Astrocyte (in vitro differentiated cells and primary cell): ENCODE results near the gene FAM217A. TPM values are rescaled to one million over a fixed set of nuclear protein-coding genes. Genes with fewer than 3 reads are reported as not detected.
"Not testable (repeated sequence)": the region's sequence is repeated elsewhere in the genome, so short reads cannot be mapped to it uniquely, and the experiment has no call there.

Experiments used
- DNase-seq: peaks from one replicate; pipeline ENCODE4 v3.0.0-alpha.2; 2010; ENCODE audit warnings: low read depth
- FAIRE-seq: peaks from 2 replicates; lab custom pipeline; 2011; peaks lifted over from hg19 to GRCh38; lab: Jason Lieb, UNC
- H2AFZ ChIP-seq: 2 replicates; pipeline ENCODE4 v1.6.0; 2012; ENCODE audit warnings: low read depth, low read length, inconsistent platforms
- H3K27ac ChIP-seq: 2 replicates; pipeline ENCODE4 v1.5.1; 2011; ENCODE audit warnings: low read depth, low read length, inconsistent platforms
- H3K27me3 ChIP-seq: 2 replicates; pipeline ENCODE4 v1.6.0; 2011; ENCODE audit warnings: low read length, inconsistent platforms; ENCODE audit not compliant: insufficient read depth
- H3K36me3 ChIP-seq: 2 replicates; pipeline ENCODE4 v1.5.1; 2011; ENCODE audit warnings: low read length, inconsistent platforms; ENCODE audit not compliant: insufficient read depth
- H3K4me1 ChIP-seq: 2 replicates; pipeline ENCODE4 v1.5.1; 2011; ENCODE audit warnings: low read length, inconsistent platforms; ENCODE audit not compliant: insufficient read depth
- H3K4me2 ChIP-seq: 2 replicates; pipeline ENCODE4 v1.6.0; 2012; ENCODE audit warnings: low read length, inconsistent platforms
- H3K4me3 ChIP-seq: 2 replicates; pipeline ENCODE4 v1.5.1; 2011; ENCODE audit warnings: low read depth, mild to moderate bottlenecking, low read length, inconsistent platforms; ENCODE audit not compliant: insufficient read depth
- H3K79me2 ChIP-seq: 2 replicates; pipeline ENCODE4 v1.6.0; 2012; ENCODE audit warnings: mild to moderate bottlenecking, low read length, inconsistent platforms; ENCODE audit not compliant: insufficient read depth
- H3K9ac ChIP-seq: 2 replicates; pipeline ENCODE4 v1.6.0; 2012; ENCODE audit warnings: mild to moderate bottlenecking, low read length, inconsistent platforms
- H3K9me3 ChIP-seq: 2 replicates; pipeline ENCODE4 v1.5.1; 2012; ENCODE audit warnings: low read depth, mild to moderate bottlenecking, low read length, inconsistent platforms; ENCODE audit not compliant: insufficient read depth
- H4K20me1 ChIP-seq: 2 replicates; pipeline ENCODE4 v1.6.0; 2012; ENCODE audit warnings: low read length, inconsistent platforms; ENCODE audit not compliant: insufficient read depth
- H3K27ac Mint-ChIP-seq: one replicate; pipeline ENCODE4 v1.8.0; 2021; ENCODE audit warnings: mild to moderate bottlenecking, mixed read lengths; ENCODE audit not compliant: unreplicated experiment
- H3K27me3 Mint-ChIP-seq: one replicate; pipeline ENCODE4 v1.8.0; 2021; ENCODE audit warnings: low read depth, mixed read lengths; ENCODE audit not compliant: unreplicated experiment
- H3K36me3 Mint-ChIP-seq: one replicate; pipeline ENCODE4 v1.8.0; 2021; ENCODE audit warnings: low read depth, mixed read lengths; ENCODE audit not compliant: unreplicated experiment
- H3K4me1 Mint-ChIP-seq: one replicate; pipeline ENCODE4 v1.8.0; 2021; ENCODE audit warnings: low read depth, mixed read lengths; ENCODE audit not compliant: unreplicated experiment
- H3K4me3 Mint-ChIP-seq: one replicate; pipeline ENCODE4 v1.8.0; 2021; ENCODE audit warnings: mild to moderate bottlenecking, moderate library complexity, mixed read lengths; ENCODE audit not compliant: unreplicated experiment
- H3K9me3 Mint-ChIP-seq: one replicate; pipeline ENCODE4 v1.8.0; 2021; ENCODE audit warnings: mild to moderate bottlenecking, mixed read lengths; ENCODE audit not compliant: unreplicated experiment
- CTCF ChIP-seq: IDR thresholded peaks from 2 replicates; pipeline ENCODE4 v1.5.1; 2011; ENCODE audit warnings: low read depth, mild to moderate bottlenecking, inconsistent platforms, low read length, moderate library complexity; ENCODE audit not compliant: insufficient read depth
- EZH2 ChIP-seq: IDR thresholded peaks from 2 replicates; pipeline ENCODE4 v1.6.1; 2012; ENCODE audit warnings: mild to moderate bottlenecking, low read length, inconsistent platforms; ENCODE audit not compliant: insufficient read depth
- total RNA-seq: library from RNA; stranded (reverse); gene quantifications from 2 replicates; pipeline ENCODE4 v1.2.1, GENCODE V29; 2021

The FAM217A gene
- total RNA-seq, 1 donor from 2014 or later: not detected

- FAIRE-seq (no peak), DNase-seq (no peak)
- no peak overlapping the region for H3K27ac ChIP-seq
- H3K9ac ChIP-seq: no peak overlapping the region
- no peak overlapping the region for H3K4me3 ChIP-seq
- H4K20me1 ChIP-seq: no peaks in the 10 kb centered on the region
- H3K79me2 ChIP-seq: no peaks in the 10 kb centered on the region
- no peaks in the 10 kb centered on the region for H3K4me1 Mint-ChIP-seq
- TF ChIP-seq EZH2: no peak
- no peak for TF ChIP-seq CTCF
- no peaks in the 10 kb centered on the region for H3K9me3 ChIP-seq
- no peak overlapping the region for H3K27ac Mint-ChIP-seq
- H3K4me2 ChIP-seq: no peak overlapping the region
- peaks cover 2% of the 10 kb centered on the region for H3K9me3 Mint-ChIP-seq
- H3K4me3 Mint-ChIP-seq: no peak overlapping the region
- peaks cover 11% of the 10 kb centered on the region for H3K27me3 ChIP-seq
- H2AFZ ChIP-seq: no peak overlapping the region
- H3K36me3 ChIP-seq: no peaks in the 10 kb centered on the region
- H3K36me3 Mint-ChIP-seq: no peaks in the 10 kb centered on the region
- no peaks in the 10 kb centered on the region for H3K4me1 ChIP-seq
- no peaks in the 10 kb centered on the region for H3K27me3 Mint-ChIP-seq
Observed at GRCh38 chr6:4100655-4101054, 21.7 kb upstream of the FAM217A start.

- H3K9me3 ChIP-seq: no peaks in the 10 kb centered on the region
- H3K4me1 Mint-ChIP-seq: no peaks in the 10 kb centered on the region
- no peak overlapping the region for H3K4me3 ChIP-seq
- TF ChIP-seq EZH2 (no peak), CTCF (no peak)
- no peaks in the 10 kb centered on the region for H3K9me3 Mint-ChIP-seq
- no peaks in the 10 kb centered on the region for H3K36me3 Mint-ChIP-seq
- peaks cover 3% of the 10 kb centered on the region for H3K27me3 Mint-ChIP-seq
- FAIRE-seq (no peak), DNase-seq (peak; percentile 6)
- H3K36me3 ChIP-seq: no peaks in the 10 kb centered on the region
- no peaks in the 10 kb centered on the region for H3K4me1 ChIP-seq
- H3K9ac ChIP-seq: no peak overlapping the region
- H2AFZ ChIP-seq: no peak overlapping the region
- no peak overlapping the region for H3K27ac ChIP-seq
- no peaks in the 10 kb centered on the region for H3K79me2 ChIP-seq
- no peaks in the 10 kb centered on the region for H3K27me3 ChIP-seq
- no peaks in the 10 kb centered on the region for H4K20me1 ChIP-seq
- H3K4me3 Mint-ChIP-seq: no peak overlapping the region
- no peak overlapping the region for H3K27ac Mint-ChIP-seq
- no peak overlapping the region for H3K4me2 ChIP-seq
Observed at GRCh38 chr6:4093288-4093687, 14.4 kb upstream of the FAM217A start.

- Histone ChIP-seq H3K4me2 (no peak overlapping the region), H3K36me3 (no peaks in the 10 kb centered on the region), H3K79me2 (no peaks in the 10 kb centered on the region), H3K27me3 (no peaks in the 10 kb centered on the region), H2AFZ (no peak overlapping the region), H3K4me3 (no peak overlapping the region), H3K9me3 (no peaks in the 10 kb centered on the region), H3K4me1 (no peaks in the 10 kb centered on the region), H4K20me1 (no peaks in the 10 kb centered on the region), H3K27ac (no peak overlapping the region), H3K9ac (no peak overlapping the region)
- no peak overlapping the region for H3K27ac Mint-ChIP-seq
- DNase-seq (no peak), FAIRE-seq (no peak)
- TF ChIP-seq EZH2 (no peak), CTCF (no peak)
- peaks cover 7% of the 10 kb centered on the region for H3K27me3 Mint-ChIP-seq
- H3K36me3 Mint-ChIP-seq: no peaks in the 10 kb centered on the region
- H3K4me1 Mint-ChIP-seq: no peaks in the 10 kb centered on the region
- no peak overlapping the region for H3K4me3 Mint-ChIP-seq
- no peaks in the 10 kb centered on the region for H3K9me3 Mint-ChIP-seq
Observed at GRCh38 chr6:4091941-4092340, 13.0 kb upstream of the FAM217A start.

GRCh38 chr6:4090043-4090442 is 11.1 kb upstream of the FAM217A start:
- H3K4me3 ChIP-seq, H4K20me1 ChIP-seq, H3K36me3 Mint-ChIP-seq, DNase-seq, H3K4me3 Mint-ChIP-seq, H3K79me2 ChIP-seq, H3K27ac ChIP-seq, H3K4me1 ChIP-seq, H3K27me3 ChIP-seq, H2AFZ ChIP-seq, H3K4me2 ChIP-seq, H3K27ac Mint-ChIP-seq, H3K9me3 ChIP-seq, FAIRE-seq, H3K9ac ChIP-seq, H3K4me1 Mint-ChIP-seq, H3K9me3 Mint-ChIP-seq, H3K36me3 ChIP-seq: not testable (repeated sequence)
- peaks cover 12% of the 10 kb centered on the region for H3K27me3 Mint-ChIP-seq
